T-helper 22 cell (primary cell): Measurements from ENCODE around the gene DGCR8.

ENCODE experiments used
- DNase-seq: peaks from one replicate; pipeline ENCODE4 v3.0.0-alpha.2; 2020; ENCODE audit warnings: low read depth

The DGCR8 gene

GRCh38 chr22:20138417-20138738 is 58.3 kb downstream of the DGCR8 start:
- no peak for DNase-seq

GRCh38 chr22:20138868-20139267 is 58.8 kb downstream of the DGCR8 start:
- DNase-seq = no peak

GRCh38 chr22:20139391-20140106 is 59.5 kb downstream of the DGCR8 start:
- DNase-seq = no peak

- no peak for DNase-seq
Observed at GRCh38 chr22:20140107-20140445, 60.0 kb downstream of the DGCR8 start.

- DNase-seq = no peak
Observed at GRCh38 chr22:20140521-20140964, 60.5 kb downstream of the DGCR8 start.

- no peak for DNase-seq
Observed at GRCh38 chr22:20141186-20142077, 61.4 kb downstream of the DGCR8 start.

GRCh38 chr22:20142711-20143621 is 62.9 kb downstream of the DGCR8 start:
- no peak for DNase-seq

- DNase-seq = no peak
Observed at GRCh38 chr22:20143883-20144665, 64.0 kb downstream of the DGCR8 start.

- DNase-seq = no peak
Observed at GRCh38 chr22:20145206-20145831, 65.3 kb downstream of the DGCR8 start.

- no peak for DNase-seq
Observed at GRCh38 chr22:20145832-20146223, 65.8 kb downstream of the DGCR8 start.

- no peak for DNase-seq
Observed at GRCh38 chr22:20146777-20147176, 66.7 kb downstream of the DGCR8 start.

- no peak for DNase-seq
Observed at GRCh38 chr22:20147237-20147988, 67.4 kb downstream of the DGCR8 start.

GRCh38 chr22:20148414-20148813 is 68.4 kb downstream of the DGCR8 start:
- DNase-seq = no peak

- no peak for DNase-seq
Observed at GRCh38 chr22:20149257-20150250, 69.5 kb downstream of the DGCR8 start.

- no peak for DNase-seq
Observed at GRCh38 chr22:20150381-20151275, 70.6 kb downstream of the DGCR8 start, which contains the start of gene CCDC188. CCDC188 (minus strand) TSS chr22:20151055; CDS start chr22:20150986, 69 bp downstream.

- no peak for DNase-seq
Observed at GRCh38 chr22:20151276-20151588, 71.2 kb downstream of the DGCR8 start.

GRCh38 chr22:20152464-20152890 is 72.4 kb downstream of the DGCR8 start:
- DNase-seq = no peak

GRCh38 chr22:20153945-20154344 is 73.9 kb downstream of the DGCR8 start:
- DNase-seq = no peak
